ENCODE results near the gene GJA5.

GRCh38 chr1:147798731-147799130, 38.3 kb upstream of the GJA5 start:
- no peak for TF ChIP-seq FOSL1 (IDR thresholded peaks at IDR 0.05; ENCODE audit: low read depth)
- no peak for TF ChIP-seq CTCF (IDR thresholded peaks at IDR 0.05 in 2 of 3, conservative IDR thresholded peaks at IDR 0.05 in 1 of 3; ENCODE audit: borderline replicate concordance in 1 of 3, insufficient read depth in 1 of 3, low read depth in 2 of 3, low read length in 2 of 3)
